Stimulated activated effector memory CD8-positive, alpha-beta T cell treated with anti-CD3 and anti-CD28 coated beads, Interleukin-12 subunit alpha, Interleukin-12 subunit beta, amount 100 ng/mL, for 72 hours (primary cell): ENCODE data around the gene ADAMTS2.

Experiments used
- ATAC-seq: fragments of 150-1000 bp; cut with Tn5 transposase; 2 replicates; pipeline ENCODE4 v1.10.0; 2021
- DNase-seq, 2 donors: peaks; one replicate each; pipeline ENCODE4 v3.0.0; 2021 to 2022; ENCODE audit warnings: low spot score in 2 of 2
- H3K27ac Mint-ChIP-seq: one replicate; pipeline ENCODE4 v1.8.0; 2022; ENCODE audit warnings: mild to moderate bottlenecking, mixed read lengths
- H3K36me3 Mint-ChIP-seq: one replicate; pipeline ENCODE4 v1.8.0; 2022; ENCODE audit warnings: mild to moderate bottlenecking, mixed read lengths
- H3K4me1 Mint-ChIP-seq: one replicate; pipeline ENCODE4 v1.8.0; 2022; ENCODE audit warnings: mixed read lengths
- H3K4me3 Mint-ChIP-seq: one replicate; pipeline ENCODE4 v1.8.0; 2022; ENCODE audit warnings: mild to moderate bottlenecking, mixed read lengths
- H3K9me3 Mint-ChIP-seq: one replicate; pipeline ENCODE4 v1.8.0; 2022; ENCODE audit warnings: mixed read lengths

Gene ADAMTS2

GRCh38 chr5:179314606-179315355 is 30.5 kb downstream of the ADAMTS2 start:
- no peaks in the 10 kb centered on the region for H3K9me3 Mint-ChIP-seq
- DNase-seq (no peak), ATAC-seq (no peak)
- H3K4me1 Mint-ChIP-seq: no peaks in the 10 kb centered on the region
- H3K4me3 Mint-ChIP-seq: no peak overlapping the region
- no peak overlapping the region for H3K27ac Mint-ChIP-seq
- no peaks in the 10 kb centered on the region for H3K36me3 Mint-ChIP-seq

- H3K4me3 Mint-ChIP-seq: no peak overlapping the region
- H3K27ac Mint-ChIP-seq: no peak overlapping the region
- H3K4me1 Mint-ChIP-seq: no peaks in the 10 kb centered on the region
- H3K36me3 Mint-ChIP-seq: no peaks in the 10 kb centered on the region
- H3K9me3 Mint-ChIP-seq: no peaks in the 10 kb centered on the region
- DNase-seq (no peak), ATAC-seq (no peak)
Observed at GRCh38 chr5:179313849-179314521, 31.3 kb downstream of the ADAMTS2 start.

- DNase-seq (no peak), ATAC-seq (no peak)
- H3K9me3 Mint-ChIP-seq: no peaks in the 10 kb centered on the region
- no peaks in the 10 kb centered on the region for H3K4me1 Mint-ChIP-seq
- H3K4me3 Mint-ChIP-seq: no peak overlapping the region
- no peak overlapping the region for H3K27ac Mint-ChIP-seq
- no peaks in the 10 kb centered on the region for H3K36me3 Mint-ChIP-seq
Observed at GRCh38 chr5:179312557-179313235, 32.6 kb downstream of the ADAMTS2 start.

GRCh38 chr5:179311581-179311980 is 33.7 kb downstream of the ADAMTS2 start:
- Mint-ChIP-seq H3K4me3 (no peak overlapping the region), H3K36me3 (no peaks in the 10 kb centered on the region), H3K27ac (no peak overlapping the region), H3K9me3 (no peaks in the 10 kb centered on the region), H3K4me1 (no peaks in the 10 kb centered on the region)
- DNase-seq (no peak), ATAC-seq (no peak)

GRCh38 chr5:179311091-179311470 is 34.2 kb downstream of the ADAMTS2 start:
- DNase-seq (no peak), ATAC-seq (no peak)
- H3K27ac Mint-ChIP-seq: no peak overlapping the region
- no peaks in the 10 kb centered on the region for H3K9me3 Mint-ChIP-seq
- H3K4me3 Mint-ChIP-seq: no peak overlapping the region
- no peaks in the 10 kb centered on the region for H3K36me3 Mint-ChIP-seq
- no peaks in the 10 kb centered on the region for H3K4me1 Mint-ChIP-seq

GRCh38 chr5:179310439-179311090 is 34.7 kb downstream of the ADAMTS2 start:
- Mint-ChIP-seq H3K27ac (no peak overlapping the region), H3K4me1 (no peaks in the 10 kb centered on the region), H3K36me3 (no peaks in the 10 kb centered on the region), H3K9me3 (no peaks in the 10 kb centered on the region), H3K4me3 (no peak overlapping the region)
- DNase-seq (no peak), ATAC-seq (peak; percentile 3)

GRCh38 chr5:179309751-179310320 is 35.4 kb downstream of the ADAMTS2 start:
- Mint-ChIP-seq H3K27ac (no peak overlapping the region), H3K4me3 (no peak overlapping the region), H3K36me3 (no peaks in the 10 kb centered on the region), H3K4me1 (no peaks in the 10 kb centered on the region), H3K9me3 (no peaks in the 10 kb centered on the region)
- DNase-seq: no peak
- no peak for ATAC-seq

GRCh38 chr5:179309383-179309670 is 35.9 kb downstream of the ADAMTS2 start:
- no peak overlapping the region for H3K4me3 Mint-ChIP-seq
- no peak for ATAC-seq
- no peaks in the 10 kb centered on the region for H3K36me3 Mint-ChIP-seq
- DNase-seq: no peak
- peaks cover 4% of the 10 kb centered on the region for H3K9me3 Mint-ChIP-seq
- no peaks in the 10 kb centered on the region for H3K4me1 Mint-ChIP-seq
- no peak overlapping the region for H3K27ac Mint-ChIP-seq

GRCh38 chr5:179308563-179309382 is 36.5 kb downstream of the ADAMTS2 start:
- H3K36me3 Mint-ChIP-seq: no peaks in the 10 kb centered on the region
- no peak overlapping the region for H3K27ac Mint-ChIP-seq
- H3K4me3 Mint-ChIP-seq: no peak overlapping the region
- peaks cover 7% of the 10 kb centered on the region for H3K9me3 Mint-ChIP-seq
- DNase-seq (no peak), ATAC-seq (no peak)
- H3K4me1 Mint-ChIP-seq: no peaks in the 10 kb centered on the region

GRCh38 chr5:179307931-179308471 is 37.3 kb downstream of the ADAMTS2 start:
- ATAC-seq: no peak
- H3K4me1 Mint-ChIP-seq: no peaks in the 10 kb centered on the region

GRCh38 chr5:179307013-179307800 is 38.1 kb downstream of the ADAMTS2 start:
- H3K4me1 Mint-ChIP-seq: no peaks in the 10 kb centered on the region
- no peak overlapping the region for H3K27ac Mint-ChIP-seq
- DNase-seq (no peak), ATAC-seq (peak; percentile 3)
- no peak overlapping the region for H3K4me3 Mint-ChIP-seq
- peaks cover 10% of the 10 kb centered on the region for H3K9me3 Mint-ChIP-seq
- H3K36me3 Mint-ChIP-seq: no peaks in the 10 kb centered on the region

More at GRCh38 chr5:179307931-179308471, 37.3 kb downstream of the ADAMTS2 start:
- Mint-ChIP-seq H3K36me3 (no peaks in the 10 kb centered on the region), H3K27ac (no peak overlapping the region), H3K9me3 (peaks cover 7% of the 10 kb centered on the region), H3K4me3 (no peak overlapping the region)
- DNase-seq: no peak

GRCh38 chr5:179306191-179307012 is 38.9 kb downstream of the ADAMTS2 start:
- H3K4me1 Mint-ChIP-seq: no peaks in the 10 kb centered on the region
- ATAC-seq: no peak
- DNase-seq: no peak
- no peak overlapping the region for H3K4me3 Mint-ChIP-seq
- H3K9me3 Mint-ChIP-seq: peaks cover 10% of the 10 kb centered on the region
- H3K36me3 Mint-ChIP-seq: no peaks in the 10 kb centered on the region
- H3K27ac Mint-ChIP-seq: no peak overlapping the region

- H3K4me1 Mint-ChIP-seq: no peaks in the 10 kb centered on the region
- no peak for ATAC-seq
- no peak overlapping the region for H3K27ac Mint-ChIP-seq
- no peak for DNase-seq
- no peaks in the 10 kb centered on the region for H3K36me3 Mint-ChIP-seq
- H3K4me3 Mint-ChIP-seq: no peak overlapping the region
- peaks cover 10% of the 10 kb centered on the region for H3K9me3 Mint-ChIP-seq
Observed at GRCh38 chr5:179304871-179305270, 40.4 kb downstream of the ADAMTS2 start.
